H1 (cell line): ENCODE results near the gene FBXO30. TPM values are rescaled to one million over a fixed set of nuclear protein-coding genes. Genes with fewer than 3 reads are reported as not detected.

Source experiments
- CTCF ChIA-PET: fragments of 300-600 bp; sonication (Branson Sonifier 250); formaldehyde crosslinking; loops from one replicate; lab custom pipeline; 2021; ENCODE audit not compliant: partially characterized antibody; lab: Charles Lee
- POLR2A ChIA-PET: fragments of 300-600 bp; sonication (Branson Sonifier 250); formaldehyde crosslinking; loops from one replicate; lab custom pipeline; 2021; ENCODE audit warnings: inconsistent platforms; ENCODE audit not compliant: partially characterized antibody; lab: Charles Lee
- DNase-seq, 2 experiments: peaks; one replicate each; pipeline versions ENCODE4 v3.0.0 to v3.0.0-alpha.2; 2010 to 2022; ENCODE audit warnings: low spot score in 2 of 2, low read depth in 1 of 2, mixed read lengths in 1 of 2
- FAIRE-seq: peaks from 2 replicates; lab custom pipeline; 2011; peaks lifted over from hg19 to GRCh38; lab: Jason Lieb, UNC
- H2AFZ ChIP-seq: 2 replicates; pipeline ENCODE4 v1.8.1; 2012; ENCODE audit warnings: low read length, inconsistent platforms
- H2AK5ac ChIP-seq: 2 replicates; pipeline ENCODE4 v1.6.1; 2013; ENCODE audit warnings: low read depth, low read length
- H2BK120ac ChIP-seq: replicated peaks from 2 replicates; pipeline ENCODE3; 2013; ENCODE audit warnings: low read depth, low read length, inconsistent platforms
- H2BK12ac ChIP-seq: 2 replicates; pipeline ENCODE4 v1.6.1; 2013; ENCODE audit warnings: low read depth, low read length
- H2BK15ac ChIP-seq: 2 replicates; pipeline ENCODE4 v1.6.1; 2013; ENCODE audit warnings: low read length
- H2BK20ac ChIP-seq: 2 replicates; pipeline ENCODE4 v1.6.1; 2013; ENCODE audit warnings: low read length
- H2BK5ac ChIP-seq: 2 replicates; pipeline ENCODE4 v1.6.1; 2013; ENCODE audit warnings: low read depth, low read length
- H3K14ac ChIP-seq: 2 replicates; pipeline ENCODE4 v1.6.1; 2013; ENCODE audit warnings: inconsistent platforms; ENCODE audit not compliant: insufficient read length
- H3K18ac ChIP-seq: 2 replicates; pipeline ENCODE4 v1.6.1; 2013; ENCODE audit warnings: low read length; ENCODE audit errors: extremely low read depth
- H3K23ac ChIP-seq: 2 replicates; pipeline ENCODE4 v1.6.1; 2013; ENCODE audit warnings: inconsistent platforms; ENCODE audit not compliant: insufficient read length
- H3K23me2 ChIP-seq: 2 replicates; pipeline ENCODE4 v1.6.1; 2013; ENCODE audit warnings: low read depth, low read length
- H3K27ac ChIP-seq: 2 replicates; pipeline ENCODE4 v1.6.1; 2011; ENCODE audit warnings: low read depth, low read length, inconsistent platforms
- H3K27me3 ChIP-seq, 4 experiments: replicated peaks in 1 of 4; 1 replicate in 1 of 4; 2 replicates in 3 of 4; pipeline versions ENCODE4 v1.6.1 to v1.8.1; 2011 to 2013; ENCODE audit warnings: low read length in 3 of 4, mild to moderate bottlenecking in 3 of 4, inconsistent platforms in 2 of 4, mixed read lengths in 2 of 4, moderate library complexity in 1 of 4; ENCODE audit not compliant: control insufficient read depth in 3 of 4, insufficient read depth in 3 of 4; ENCODE audit errors: extremely low read depth in 1 of 4
- H3K36me3 ChIP-seq, 4 experiments: 2 replicates each; pipeline versions ENCODE4 v1.6.1 to v1.8.1; 2011 to 2013; ENCODE audit warnings: mild to moderate bottlenecking in 4 of 4, low read length in 3 of 4, moderate library complexity in 2 of 4, control low read depth in 1 of 4, inconsistent platforms in 1 of 4; ENCODE audit not compliant: insufficient read depth in 4 of 4, control insufficient read depth in 2 of 4
- H3K4ac ChIP-seq: replicated peaks from 2 replicates; pipeline ENCODE3; 2013; ENCODE audit warnings: low read length, low read depth, mixed read lengths, inconsistent platforms; ENCODE audit not compliant: insufficient read length
- H3K4me1 ChIP-seq, 4 experiments: replicated peaks in 1 of 4; 1 replicate in 1 of 4; 2 replicates in 3 of 4; pipeline versions ENCODE4 v1.6.1 to v1.8.1; 2011 to 2013; ENCODE audit warnings: low read length in 3 of 4, inconsistent platforms in 2 of 4, mixed read lengths in 1 of 4; ENCODE audit not compliant: insufficient read depth in 4 of 4, control insufficient read depth in 3 of 4
- H3K4me2 ChIP-seq, 2 experiments: 2 replicates each; pipeline versions ENCODE4 v1.6.1 to v1.8.1; 2011 to 2013; ENCODE audit warnings: low read depth in 2 of 2, low read length in 2 of 2, control low read depth in 1 of 2, inconsistent platforms in 1 of 2, mild to moderate bottlenecking in 1 of 2; ENCODE audit not compliant: insufficient read depth in 1 of 2
- H3K4me3 ChIP-seq, 4 experiments: fragments of 200-600, 300-600 bp in 1 of 4; sonication (generic), shearing (Covaris generic), sonication (Bioruptor Twin) in 1 of 4; 2 replicates each; pipeline versions ENCODE4 v1.5.1 to v1.8.1; 2011 to 2016; ENCODE audit warnings: low read length in 4 of 4, low read depth in 3 of 4, control low read depth in 2 of 4, inconsistent platforms in 2 of 4, mild to moderate bottlenecking in 2 of 4, mixed read lengths in 1 of 4, moderate library complexity in 1 of 4; ENCODE audit not compliant: insufficient read depth in 2 of 4; ENCODE audit errors: extremely low read depth in 1 of 4
- H3K56ac ChIP-seq: replicated peaks from 2 replicates; pipeline ENCODE3; 2013; ENCODE audit warnings: low read depth, mild to moderate bottlenecking, mixed read lengths, low read length, inconsistent platforms; ENCODE audit not compliant: insufficient read length
- H3K79me1 ChIP-seq: 2 replicates; pipeline ENCODE4 v1.6.1; 2013; ENCODE audit warnings: low read depth, low read length, control low read depth
- H3K79me2 ChIP-seq, 2 experiments: 2 replicates each; pipeline versions ENCODE4 v1.6.1 to v1.8.1; 2012 to 2013; ENCODE audit warnings: low read length in 2 of 2, mild to moderate bottlenecking in 2 of 2, inconsistent platforms in 1 of 2; ENCODE audit not compliant: insufficient read depth in 2 of 2, control insufficient read depth in 1 of 2
- H3K9ac ChIP-seq, 4 experiments: replicated peaks in 1 of 4; 1 replicate in 1 of 4; 2 replicates in 3 of 4; pipeline versions ENCODE4 v1.6.1 to v1.8.1; 2011 to 2013; ENCODE audit warnings: low read depth in 3 of 4, low read length in 3 of 4, control low read depth in 2 of 4, mild to moderate bottlenecking in 2 of 4, moderate library complexity in 2 of 4, inconsistent platforms in 1 of 4; ENCODE audit errors: extremely low read depth in 1 of 4
- H3K9me3 ChIP-seq, 2 experiments: 2 replicates each; pipeline versions ENCODE4 v1.6.1 to v1.8.1; 2012 to 2013; ENCODE audit warnings: mild to moderate bottlenecking in 2 of 2, moderate library complexity in 2 of 2, control low read depth in 1 of 2, inconsistent platforms in 1 of 2, low read depth in 1 of 2, low read length in 1 of 2, mixed read lengths in 1 of 2; ENCODE audit not compliant: insufficient read depth in 2 of 2
- H4K20me1 ChIP-seq, 2 experiments: replicated peaks in 1 of 2; 2 replicates each; pipeline versions ENCODE3 to v1.8.1; 2011 to 2013; ENCODE audit warnings: inconsistent platforms in 2 of 2, low read length in 2 of 2, mild to moderate bottlenecking in 1 of 2; ENCODE audit not compliant: insufficient read depth in 2 of 2, control insufficient read depth in 1 of 2
- H4K5ac ChIP-seq: 2 replicates; pipeline ENCODE4 v1.6.1; 2013; ENCODE audit warnings: low read length, low read depth, mixed read lengths, inconsistent platforms; ENCODE audit not compliant: insufficient read length
- H4K8ac ChIP-seq: 2 replicates; pipeline ENCODE4 v1.8.0; 2013; ENCODE audit warnings: mild to moderate bottlenecking, moderate library complexity, low read length, inconsistent platforms; ENCODE audit not compliant: insufficient read depth; ENCODE audit errors: extremely low read depth
- H4K91ac ChIP-seq: replicated peaks from 2 replicates; pipeline ENCODE3; 2013; ENCODE audit warnings: low read length, mixed read lengths, inconsistent platforms; ENCODE audit not compliant: insufficient read length
- ASH2L ChIP-seq: fragments of 200-600, 300-600 bp; sonication (generic); IDR thresholded peaks from one replicate; pipeline ENCODE4 v1.7.1; 2017; ENCODE audit warnings: low read length
- CTCF ChIP-seq, 3 experiments: IDR thresholded peaks; 1 replicate in 2 of 3; 2 replicates in 1 of 3; pipeline versions ENCODE4 v1.5.1 to v1.6.1; 2011; ENCODE audit warnings: low read length in 3 of 3, mild to moderate bottlenecking in 3 of 3, inconsistent platforms in 2 of 3, low read depth in 1 of 3, moderate library complexity in 1 of 3; ENCODE audit not compliant: insufficient read depth in 1 of 3; ENCODE audit errors: control extremely low read depth in 1 of 3
- EGR1 ChIP-seq: IDR thresholded peaks from 2 replicates; pipeline ENCODE4 v1.6.1; 2011; ENCODE audit warnings: low read depth, low read length, borderline replicate concordance
- KDM1A ChIP-seq: fragments of 200-600, 300-600 bp; sonication (generic); IDR thresholded peaks from 2 replicates; pipeline ENCODE4 v1.7.1; 2016; ENCODE audit warnings: mild to moderate bottlenecking, low read length, borderline replicate concordance
- PHF8 ChIP-seq: fragments of 200-600 bp; sonication (generic); conservative IDR thresholded peaks from 2 replicates; pipeline ENCODE4 v1.7.1; 2012; ENCODE audit warnings: low read depth, mild to moderate bottlenecking, inconsistent platforms, low read length, moderate library complexity
- POU5F1 ChIP-seq: IDR thresholded peaks from 2 replicates; pipeline ENCODE4 v1.6.1; 2011; ENCODE audit warnings: low read depth, mild to moderate bottlenecking, low read length, moderate library complexity
- RAD21 ChIP-seq, 2 experiments: IDR thresholded peaks in 1 of 2; conservative IDR thresholded peaks in 1 of 2; 2 replicates each; pipeline ENCODE4 v1.6.1; 2011; ENCODE audit warnings: low read depth in 2 of 2, low read length in 2 of 2, improper control_type of control experiment in 1 of 2, inconsistent platforms in 1 of 2, mild to moderate bottlenecking in 1 of 2, moderate library complexity in 1 of 2
- RFX5 ChIP-seq: IDR thresholded peaks from 2 replicates; pipeline ENCODE4 v1.6.1; 2011; ENCODE audit warnings: low read depth, low read length, improper control_type of control experiment, borderline replicate concordance
- RNF2 ChIP-seq: fragments of 200-900, 300-1000 bp; sonication (generic); IDR thresholded peaks from 2 replicates; pipeline ENCODE4 v1.7.1; 2016; ENCODE audit warnings: borderline replicate concordance, low read depth, mild to moderate bottlenecking, antibody characterized with exemption, low read length; ENCODE audit not compliant: poor library complexity, severe bottlenecking; ENCODE audit errors: missing control alignments
- SRF ChIP-seq: IDR thresholded peaks from 2 replicates; pipeline ENCODE4 v1.6.1; 2011; ENCODE audit warnings: mild to moderate bottlenecking, low read depth, low read length, moderate library complexity
- TAF1 ChIP-seq: IDR thresholded peaks from 2 replicates; pipeline ENCODE4 v1.6.1; 2011; ENCODE audit warnings: mild to moderate bottlenecking, low read depth, low read length
- WGBS, 2 experiments: shearing (Covaris generic) in 1 of 2; methylation state at CpG; one replicate each; pipeline versions ENCODE4 v1.1.6 to v1.1.7; 2013 to 2015; ENCODE audit warnings: low lambda C conversion rate in 2 of 2, mixed read lengths in 2 of 2, inconsistent platforms in 1 of 2, low coverage in 1 of 2, missing lambda C conversion rate in 1 of 2; ENCODE audit not compliant: insufficient replicate concordance in 2 of 2, insufficient coverage in 1 of 2, insufficient read length in 1 of 2; ENCODE audit errors: extremely low coverage in 1 of 2, missing lambda C conversion rate in 1 of 2; 5-methylcytosine and 5-hydroxymethylcytosine counted together
- polyA plus RNA-seq, 7 experiments: library from polyadenylated mRNA; depleted of rRNA in 3 of 7; stranded (reverse) in 5 of 7; unstranded in 2 of 7; fragments of >200 nt in 5 of 7; fragments of 200-250 nt in 2 of 7; gene quantifications; 1 replicate in 5 of 7; 2 replicates in 1 of 7; 4 replicates in 1 of 7; pipeline versions ENCODE4 v1.2.1 to v1.2.3, GENCODE V29; 2011 to 2013; ENCODE audit warnings: missing spikeins in 2 of 7, mixed read lengths in 2 of 7
- total RNA-seq: library from RNA; stranded (reverse); fragmentation: NEBNext Ultra II Directional; extraction: Animal tissue kit (Norgen Biotek cat#: 25700); gene quantifications from 2 replicates; pipeline ENCODE4 v1.2.1, GENCODE V29; 2021

The FBXO30 gene
- total and polyA plus RNA-seq, 2 of the 8 experiments (the other 6 are each of a cell fraction or from before 2014, with no cell fraction given), result 3.9 to 18.3 TPM

- Histone ChIP-seq H4K20me1 (peaks cover 3 to 14% of the 10 kb centered on the region in 2 experiments), H2BK12ac (no peak overlapping the region), H3K4ac (no peak overlapping the region), H3K9me3 (no peaks in the 10 kb centered on the region), H3K27me3 (no peaks in the 10 kb centered on the region), H3K14ac (no peak overlapping the region), H4K5ac (no peak overlapping the region), H3K4me2 (peak overlapping the region; percentile 19 to 74; a peak in 3 of 4 replicates), H4K8ac (no peak overlapping the region), H2BK20ac (no peak overlapping the region), H2BK15ac (no peak overlapping the region), H3K4me1 (peaks cover 0 to 7% (median 3%) of the 10 kb centered on the region in 4 experiments; a peak in 4 of 7 replicates), H3K23ac (no peak overlapping the region), H3K4me3 (peak overlapping the region in 2 of 4 experiments; percentile 11 to 96; a peak in 4 of 8 replicates), H3K27ac (no peak overlapping the region), H2BK5ac (no peak overlapping the region), H3K36me3 (no peaks in the 10 kb centered on the region; a peak in 1 of 8 replicates), H4K91ac (no peak overlapping the region), H3K23me2 (peaks cover 5% of the 10 kb centered on the region), H3K18ac (no peak overlapping the region), H2AK5ac (no peak overlapping the region), H3K79me2 (peaks cover 7 to 78% of the 10 kb centered on the region in 2 experiments), H3K9ac (no peak overlapping the region), H3K79me1 (no peaks in the 10 kb centered on the region), H2BK120ac (no peak overlapping the region), H3K56ac (no peak overlapping the region), H2AFZ (no peak overlapping the region)
- ChIA-PET POLR2A (interaction anchor here (0.8 to 2.6 kb wide), 4 partner anchors 8 to 76 kb away, joined by 3 to 13 read pairs (median 4); partner anchors contain the start of gene EPM2A), CTCF (no interaction called here)
- 94% methylated on average over 1 of the region's 1 CpG; no CpG with 5 or more reads in 1 of the 2 experiments for WGBS, 2 experiments
- FAIRE-seq, result no peak
- DNase-seq, result no peak
- TF ChIP-seq ASH2L (no peak), RAD21 (IDR thresholded peaks at IDR 0.05 in 1 of 2, conservative IDR thresholded peaks at IDR 0.05 in 1 of 2; ENCODE audit: low read depth in 2 of 2, low read length in 2 of 2) (no peak), PHF8 (no peak), SRF (no peak), TAF1 (no peak), POU5F1 (no peak), KDM1A (no peak), EGR1 (no peak), CTCF (IDR thresholded peaks at IDR 0.05; ENCODE audit: control extremely low read depth in 1 of 3, insufficient read depth in 1 of 3, low read depth in 1 of 3, low read length in 3 of 3) (no peak), RNF2 (no peak), RFX5 (no peak)
These were observed 2.9 kb downstream of the FBXO30 start for GRCh38 chr6:145811741-145812140.
